Stimulated activated naive CD8-positive, alpha-beta T cell treated with anti-CD3 and anti-CD28 coated beads, Interleukin-15, amount 100 ng/mL, for 72 hours (primary cell): ENCODE measurements around the gene KCNK3.

Experiments used
- ATAC-seq: fragments of 150-1000 bp; cut with Tn5 transposase; 2 replicates; pipeline ENCODE4 v1.10.0; 2021; ENCODE audit warnings: mild to moderate bottlenecking, moderate library complexity
- DNase-seq, 2 donors: peaks; one replicate each; pipeline ENCODE4 v3.0.0; 2021 to 2022
- H3K27ac Mint-ChIP-seq, 2 donors: one replicate each; pipeline ENCODE4 v1.8.0; 2022; ENCODE audit warnings: mild to moderate bottlenecking in 2 of 2, mixed read lengths in 2 of 2, moderate library complexity in 2 of 2
- H3K27me3 Mint-ChIP-seq: one replicate; pipeline ENCODE4 v1.8.0; 2022; ENCODE audit warnings: mixed read lengths
- H3K4me1 Mint-ChIP-seq: one replicate; pipeline ENCODE4 v1.8.0; 2022; ENCODE audit warnings: mild to moderate bottlenecking, mixed read lengths
- H3K4me3 Mint-ChIP-seq, 2 donors: one replicate each; pipeline ENCODE4 v1.8.0; 2022; ENCODE audit warnings: mild to moderate bottlenecking in 2 of 2, mixed read lengths in 2 of 2, moderate library complexity in 1 of 2
- H3K9me3 Mint-ChIP-seq, 2 donors: one replicate each; pipeline ENCODE4 v1.8.0; 2022; ENCODE audit warnings: mixed read lengths in 2 of 2

The KCNK3 gene

DNA sequence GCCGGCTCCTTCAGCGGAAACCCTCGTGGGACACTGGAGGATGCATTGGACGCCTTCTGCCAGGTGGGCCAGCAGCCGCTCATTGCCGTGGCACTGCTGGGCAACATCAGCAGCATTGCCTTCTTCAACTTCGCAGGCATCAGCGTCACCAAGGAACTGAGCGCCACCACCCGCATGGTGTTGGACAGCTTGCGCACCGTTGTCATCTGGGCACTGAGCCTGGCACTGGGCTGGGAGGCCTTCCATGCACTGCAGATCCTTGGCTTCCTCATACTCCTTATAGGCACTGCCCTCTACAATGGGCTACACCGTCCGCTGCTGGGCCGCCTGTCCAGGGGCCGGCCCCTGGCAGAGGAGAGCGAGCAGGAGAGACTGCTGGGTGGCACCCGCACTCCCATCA lies 85.6 kb downstream of the KCNK3 start:
- ATAC-seq = peak; percentile 28
- H3K27ac Mint-ChIP-seq = peak overlapping the region in 1 of 2 donors; percentile 94

GRCh38 chr2:26778507-26778906 lies 86.0 kb downstream of the KCNK3 start:
- H3K9me3 Mint-ChIP-seq = no peaks in the 10 kb centered on the region
- peak; percentile 31 for ATAC-seq
- peaks cover 6% of the 10 kb centered on the region for H3K4me1 Mint-ChIP-seq
- no peak overlapping the region for H3K4me3 Mint-ChIP-seq
- no peaks in the 10 kb centered on the region for H3K27me3 Mint-ChIP-seq
- no peak for DNase-seq
- peak overlapping the region in 1 of 2 donors; percentile 94 for H3K27ac Mint-ChIP-seq

More for the DNA sequence above, 85.6 kb downstream of the KCNK3 start:
- peaks cover 6% of the 10 kb centered on the region for H3K4me1 Mint-ChIP-seq
- DNase-seq = no peak
- no peak overlapping the region for H3K4me3 Mint-ChIP-seq
- H3K27me3 Mint-ChIP-seq = no peaks in the 10 kb centered on the region
- no peaks in the 10 kb centered on the region for H3K9me3 Mint-ChIP-seq

GRCh38 chr2:26780203-26780760 lies 87.8 kb downstream of the KCNK3 start:
- Mint-ChIP-seq H3K27me3 (no peaks in the 10 kb centered on the region), H3K27ac (no peak overlapping the region), H3K4me1 (peaks cover 9% of the 10 kb centered on the region), H3K4me3 (no peak overlapping the region), H3K9me3 (no peaks in the 10 kb centered on the region)
- ATAC-seq = no peak
- DNase-seq = no peak
